ENCODE data around the gene OPA3.
"Not testable (repeated sequence)": the region's sequence is repeated elsewhere in the genome, so short reads cannot be mapped to it uniquely, and the experiment has no call there.

OPA3 gene

DNA sequence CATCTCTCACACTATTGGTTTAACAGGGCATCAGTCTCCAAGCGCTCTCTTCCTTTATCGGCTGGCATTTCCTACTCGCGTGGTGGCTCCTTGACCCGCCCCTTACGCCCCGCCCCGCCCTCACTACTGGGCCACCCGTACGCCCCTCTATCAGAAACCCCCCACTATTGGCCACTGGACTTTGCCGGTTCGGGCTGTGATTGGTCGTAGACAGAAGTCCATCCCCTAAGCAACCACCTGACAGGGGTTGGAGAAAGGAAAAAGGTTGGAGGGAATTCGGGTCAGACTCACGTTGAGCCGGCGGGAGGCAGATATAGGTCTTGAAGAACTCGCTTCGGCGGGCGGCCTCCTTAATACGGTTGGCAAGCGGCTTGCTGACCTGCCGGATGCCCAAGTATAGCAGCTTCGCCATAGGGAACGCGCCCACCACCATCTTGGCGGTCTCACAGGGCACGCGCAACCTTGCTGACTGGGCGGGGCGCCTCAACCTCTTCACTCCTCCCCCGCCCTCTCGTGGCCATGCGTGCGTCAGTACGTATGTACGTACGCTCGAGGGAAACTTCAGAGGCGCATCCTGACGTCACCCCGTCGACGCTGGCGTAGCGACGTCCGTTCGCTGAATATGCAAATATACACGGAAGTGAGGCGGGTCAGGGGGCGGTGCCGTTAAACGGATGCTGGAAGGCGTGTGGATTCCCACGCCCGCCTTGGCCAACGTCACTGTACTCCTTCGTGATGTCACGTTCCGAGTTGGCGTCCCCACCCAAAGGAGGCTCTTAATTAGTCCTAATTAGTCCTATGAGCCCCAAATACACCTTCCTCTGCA is at the start of gene OPA3:
TSS of gene OPA3 (minus strand) at position 471 of the 826 bp plus-strand sequence. CDS start at position 433, 38 bp downstream.
- TF ChIP-seq, protein P1, sequence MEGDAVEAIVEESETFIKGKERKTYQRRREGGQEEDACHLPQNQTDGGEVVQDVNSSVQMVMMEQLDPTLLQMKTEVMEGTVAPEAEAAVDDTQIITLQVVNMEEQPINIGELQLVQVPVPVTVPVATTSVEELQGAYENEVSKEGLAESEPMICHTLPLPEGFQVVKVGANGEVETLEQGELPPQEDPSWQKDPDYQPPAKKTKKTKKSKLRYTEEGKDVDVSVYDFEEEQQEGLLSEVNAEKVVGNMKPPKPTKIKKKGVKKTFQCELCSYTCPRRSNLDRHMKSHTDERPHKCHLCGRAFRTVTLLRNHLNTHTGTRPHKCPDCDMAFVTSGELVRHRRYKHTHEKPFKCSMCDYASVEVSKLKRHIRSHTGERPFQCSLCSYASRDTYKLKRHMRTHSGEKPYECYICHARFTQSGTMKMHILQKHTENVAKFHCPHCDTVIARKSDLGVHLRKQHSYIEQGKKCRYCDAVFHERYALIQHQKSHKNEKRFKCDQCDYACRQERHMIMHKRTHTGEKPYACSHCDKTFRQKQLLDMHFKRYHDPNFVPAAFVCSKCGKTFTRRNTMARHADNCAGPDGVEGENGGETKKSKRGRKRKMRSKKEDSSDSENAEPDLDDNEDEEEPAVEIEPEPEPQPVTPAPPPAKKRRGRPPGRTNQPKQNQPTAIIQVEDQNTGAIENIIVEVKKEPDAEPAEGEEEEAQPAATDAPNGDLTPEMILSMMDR (IDR thresholded peaks at IDR 0.05; ENCODE audit: control extremely low read depth, extremely low read depth, low read depth, missing control alignments) = no peak
- CTCF ChIA-PET = interaction anchor here (0.9 to 2.1 kb wide), 8 partner anchors 11 to 108 kb away, joined by 3 to 7 read pairs (median 4); partner anchors contain the start of gene QPCTL
- peak; percentile 98 for DNase-seq (ENCODE audit: extremely low spot score)
- POLR2A ChIA-PET = interaction anchor here (0.6 kb wide), 4 partner anchors 57 to 1642 kb away, joined by 3 to 7 read pairs (median 4); no protein-coding TSS in a partner anchor

DNA sequence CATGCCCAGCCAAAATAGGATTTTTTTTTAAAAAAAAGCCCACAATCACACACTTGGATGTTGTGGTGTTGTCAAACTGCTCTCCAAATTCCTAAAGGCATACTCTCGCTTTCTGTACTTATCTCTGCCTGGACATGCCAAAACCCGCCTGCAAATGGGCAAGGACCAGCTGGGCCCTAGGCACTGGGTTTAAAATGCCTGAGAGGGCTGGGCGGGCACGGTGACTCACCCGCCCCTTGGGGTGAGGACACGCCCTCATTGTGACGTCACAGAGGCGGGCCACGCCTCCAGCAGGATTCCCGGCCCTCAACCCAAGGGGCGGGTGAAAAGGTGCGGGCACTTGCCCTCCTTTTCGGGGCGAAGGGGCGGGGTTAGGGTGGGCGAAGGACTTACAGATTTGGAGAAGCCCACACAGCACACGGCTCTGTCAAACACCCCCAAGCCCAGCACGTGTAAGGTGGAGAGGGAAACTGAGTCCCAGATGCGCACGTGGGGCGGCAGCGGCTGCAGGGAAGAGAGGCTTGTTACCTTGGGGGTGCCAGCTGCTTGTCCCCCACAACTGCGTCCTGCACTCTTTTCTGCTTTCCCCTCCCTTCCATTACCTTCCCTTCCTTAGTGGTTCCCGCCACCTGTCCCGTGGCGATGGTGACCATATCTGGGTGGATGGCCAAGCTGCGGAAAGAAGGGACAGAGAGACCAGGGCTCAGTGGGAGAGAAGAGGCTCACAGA is 48.0 kb upstream of the OPA3 start:
- ChIA-PET POLR2A (no interaction called here), CTCF (interaction anchor here (1.4 to 5.3 kb wide), 3 partner anchors 10 to 61 kb away, joined by 3 to 43 read pairs (median 4); no protein-coding TSS in a partner anchor)
- TF ChIP-seq, protein P1 (IDR thresholded peaks at IDR 0.05; ENCODE audit: control extremely low read depth, extremely low read depth, low read depth, missing control alignments) = no peak
- DNase-seq (ENCODE audit: extremely low spot score) = peak; percentile 65

DNA sequence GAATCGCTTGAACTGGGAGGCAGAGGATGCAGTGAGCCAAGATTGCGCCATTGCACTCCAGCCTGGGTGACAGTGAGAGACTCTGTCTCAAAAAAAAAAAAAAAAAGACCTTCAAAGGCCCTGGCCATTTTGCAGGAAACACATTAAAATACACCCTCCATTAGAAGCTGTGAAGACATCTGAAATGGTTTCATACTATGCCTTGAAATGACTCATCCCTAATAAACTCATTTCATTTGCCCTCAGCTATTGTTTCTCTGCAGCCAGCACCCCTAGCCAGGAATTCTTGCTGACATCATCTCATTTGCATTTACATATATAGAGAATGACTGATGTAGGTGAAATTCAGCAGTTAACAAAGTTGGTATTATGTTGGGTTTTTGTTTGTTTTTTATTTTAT is 45.9 kb upstream of the OPA3 start:
- CTCF ChIA-PET = interaction anchor here (1.0 to 5.3 kb wide), 4 partner anchors 9 to 24 kb away, joined by 4 to 43 read pairs (median 6); partner anchors contain the start of gene EML2
- POLR2A ChIA-PET = interaction anchor here (0.6 to 1.2 kb wide), 4 partner anchors 11 to 83 kb away, joined by 3 to 7 read pairs (median 4); no protein-coding TSS in a partner anchor
- TF ChIP-seq, protein P1 (IDR thresholded peaks at IDR 0.05; ENCODE audit: control extremely low read depth, extremely low read depth, low read depth, missing control alignments) = no peak
- peak; percentile 65 for DNase-seq (ENCODE audit: extremely low spot score)

DNA sequence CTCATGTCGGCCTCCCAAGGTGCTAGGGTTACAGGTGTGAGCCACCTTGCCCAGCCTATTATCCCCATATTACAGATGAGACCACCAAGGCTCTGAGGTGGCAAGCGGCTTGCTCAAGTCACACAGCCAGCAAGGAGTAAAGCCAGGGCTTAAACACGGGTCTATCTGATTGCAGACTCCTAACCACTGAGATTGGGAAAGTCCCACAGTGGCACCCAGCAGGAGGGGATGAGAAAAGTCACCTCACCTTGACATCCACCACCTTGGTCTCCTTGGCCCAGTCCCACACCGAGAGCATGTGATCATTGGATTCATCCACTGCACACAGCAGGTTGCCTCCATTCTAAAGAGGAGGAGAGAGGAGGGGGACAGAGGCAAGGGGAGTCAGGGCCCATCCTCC is 45.1 kb upstream of the OPA3 start:
- TF ChIP-seq, protein P1 (IDR thresholded peaks at IDR 0.05; ENCODE audit: control extremely low read depth, extremely low read depth, low read depth, missing control alignments) = no peak
- CTCF ChIA-PET = interaction anchor here (1.2 kb wide), 1 partner anchor 13 kb away, joined by 7 read pairs; no protein-coding TSS in a partner anchor
- DNase-seq (ENCODE audit: extremely low spot score) = no peak
- POLR2A ChIA-PET = interaction anchor here (0.6 kb wide), 1 partner anchor 100 kb away, joined by 3 read pairs; no protein-coding TSS in a partner anchor

DNA sequence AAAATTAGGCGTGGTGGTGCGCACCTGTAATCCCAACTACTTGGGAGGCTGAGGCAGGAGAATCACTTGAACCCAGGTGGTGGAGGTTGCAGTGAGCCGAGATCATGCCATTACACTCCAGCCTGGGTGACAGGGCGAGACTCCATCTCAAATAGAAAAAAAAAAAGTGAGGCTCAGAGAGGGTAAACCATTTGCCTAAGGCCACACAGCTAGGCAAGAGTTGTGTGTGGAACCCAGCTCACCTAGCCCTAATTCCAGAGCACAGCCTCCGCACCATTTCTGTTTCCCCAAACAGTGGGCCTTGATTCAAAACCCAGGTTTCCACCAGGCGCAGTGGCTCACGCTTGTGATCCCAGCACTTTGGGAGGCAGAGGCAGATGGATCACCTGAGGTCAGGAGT is 43.6 kb upstream of the OPA3 start:
- CTCF ChIA-PET = interaction anchor here (1.2 kb wide), 1 partner anchor 10 kb away, joined by 3 read pairs; no protein-coding TSS in a partner anchor
- DNase-seq (ENCODE audit: extremely low spot score); POLR2A ChIA-PET: not testable (repeated sequence)

DNA sequence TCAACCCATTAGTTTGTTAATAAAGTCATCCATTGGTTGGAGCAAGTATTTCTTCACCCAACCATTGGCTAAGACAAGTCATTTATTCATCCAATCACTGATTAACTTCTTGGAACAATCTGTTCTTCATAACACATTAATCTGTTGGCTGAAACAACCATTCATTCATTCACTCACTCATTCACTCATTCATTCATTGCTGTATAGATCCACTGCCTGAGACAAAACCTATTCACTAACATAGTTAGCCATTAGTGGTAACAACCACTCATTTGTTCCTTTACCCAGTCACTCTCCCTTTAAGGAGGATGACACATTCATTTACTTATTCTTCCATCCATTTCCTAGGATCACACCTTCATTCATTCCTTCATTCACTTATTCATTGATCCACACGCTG is 39.4 kb upstream of the OPA3 start:
- TF ChIP-seq, protein P1 (IDR thresholded peaks at IDR 0.05; ENCODE audit: control extremely low read depth, extremely low read depth, low read depth, missing control alignments) = no peak
- ChIA-PET POLR2A (interaction anchor here (0.6 kb wide), 1 partner anchor 1759 kb away, joined by 3 read pairs; no protein-coding TSS in a partner anchor), CTCF (no interaction called here)
- DNase-seq (ENCODE audit: extremely low spot score) = no peak
